Measurements from ENCODE around the gene MICALL1. TPM values are rescaled to one million over a fixed set of nuclear protein-coding genes. Genes with fewer than 3 reads are reported as not detected.

Gene MICALL1
- total and polyA plus RNA-seq, 9 of the 15 experiments (the other 6 are each of a cell fraction or from before 2014, with no cell fraction given), result 0.32 to 21.5 (median 6.1) TPM

- TF ChIP-seq HNRNPLL (IDR thresholded peaks at IDR 0.05; ENCODE audit: low read depth, low read length, poor library complexity, severe bottlenecking) (no peak), XRCC3 (IDR thresholded peaks at IDR 0.05) (no peak), L3MBTL2 (IDR thresholded peaks at IDR 0.05) (peak; percentile 84), ZNF740 (CRISPR knock-in tag; IDR thresholded peaks at IDR 0.05) (peak; percentile 76), ZNF740 (tag; IDR thresholded peaks at IDR 0.05) (no peak; a peak in 1 of 4 replicates), BCLAF1 (IDR thresholded peaks at IDR 0.05; ENCODE audit: borderline replicate concordance in 1 of 2, control insufficient read depth in 1 of 2, low read depth in 2 of 2, low read length in 1 of 2) (no peak), ZBTB33 (CRISPR knock-in tag; IDR thresholded peaks at IDR 0.05) (0 out of 2 replicates have a peak, but pooled peaks have one; percentile 17), CXXC5 (CRISPR knock-in tag; IDR thresholded peaks at IDR 0.05) (peak; percentile 92), THRA (IDR thresholded peaks at IDR 0.05) (no peak), ZNF511 (CRISPR knock-in tag; IDR thresholded peaks at IDR 0.05) (no peak), RBM17 (IDR thresholded peaks at IDR 0.05; ENCODE audit: borderline replicate concordance, low read depth, low read length) (no peak), DEAF1 (CRISPR knock-in tag; IDR thresholded peaks at IDR 0.05) (no peak), BRD4 (IDR thresholded peaks at IDR 0.05) (peak; percentile 36; the same call in 1 of the 2 replicates), POLR2H (tag; IDR thresholded peaks at IDR 0.05; ENCODE audit: low read depth) (peak; percentile 17; the same call in 1 of the 2 replicates), ZBTB1 (CRISPR knock-in tag; IDR thresholded peaks at IDR 0.05; ENCODE audit: borderline replicate concordance, low read depth) (peak; percentile 26; the same call in 1 of the 2 replicates), RBFOX2 (IDR thresholded peaks at IDR 0.05; ENCODE audit: low read depth, low read length) (peak; percentile 89)
Observed at GRCh38 chr22:37905534-37906363, at the start of gene MICALL1 (continued).

Data from K562 (cell line).